Measurements from ENCODE around the gene RHOD.

RHOD gene

DNA sequence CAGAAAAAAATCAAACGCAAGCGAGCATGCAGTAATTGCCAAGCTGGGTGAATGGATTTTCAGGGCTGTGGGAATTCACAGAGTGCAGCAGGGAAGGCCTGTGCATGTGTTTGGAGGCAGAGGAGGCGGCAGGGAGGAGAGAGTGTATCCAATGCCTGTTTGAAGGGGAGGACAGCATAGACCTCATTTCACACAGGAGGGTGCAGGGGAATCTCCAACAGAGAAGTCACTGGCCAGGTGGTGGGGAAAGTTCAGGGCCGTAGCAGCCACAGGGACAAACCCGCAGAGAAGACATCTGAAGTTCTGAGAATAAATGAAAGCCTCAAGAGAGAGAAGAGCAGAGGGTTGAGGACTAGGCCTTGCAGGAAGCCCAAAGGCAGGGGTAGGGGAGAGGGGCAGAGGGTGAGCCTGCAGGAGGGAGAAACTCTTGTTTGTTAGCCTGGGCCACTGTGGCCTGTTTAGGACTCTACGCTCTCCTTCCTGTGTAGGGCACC lies 43.2 kb downstream of the RHOD start:
- TF ChIP-seq CTCF (IDR thresholded peaks at IDR 0.05) = no peak
- Mint-ChIP-seq H3K4me3 (no peak overlapping the region), H3K4me1 (peaks cover 36% of the 10 kb centered on the region), H3K9me3 (no peaks in the 10 kb centered on the region), H3K27me3 (ENCODE audit: low read depth, poor library complexity) (peaks cover 20% of the 10 kb centered on the region), H3K27ac (peak overlapping the region; percentile 76), H3K36me3 (ENCODE audit: low read depth) (no peaks in the 10 kb centered on the region)
- DNase-seq = no peak

GRCh38 chr11:67102664-67103063 lies 46.0 kb downstream of the RHOD start:
- H3K36me3 Mint-ChIP-seq (ENCODE audit: low read depth) = no peaks in the 10 kb centered on the region
- H3K27ac Mint-ChIP-seq = peak overlapping the region; percentile 15
- H3K4me1 Mint-ChIP-seq = peaks cover 32% of the 10 kb centered on the region
- no peak for DNase-seq
- no peaks in the 10 kb centered on the region for H3K9me3 Mint-ChIP-seq
- no peak for TF ChIP-seq CTCF (IDR thresholded peaks at IDR 0.05)
- H3K4me3 Mint-ChIP-seq = no peak overlapping the region
- H3K27me3 Mint-ChIP-seq (ENCODE audit: low read depth, poor library complexity) = peaks cover 9% of the 10 kb centered on the region

- H3K27ac Mint-ChIP-seq = no peak overlapping the region
- H3K4me3 Mint-ChIP-seq = no peak overlapping the region
- no peak for DNase-seq
- no peaks in the 10 kb centered on the region for H3K9me3 Mint-ChIP-seq
- no peaks in the 10 kb centered on the region for H3K36me3 Mint-ChIP-seq (ENCODE audit: low read depth)
- H3K27me3 Mint-ChIP-seq (ENCODE audit: low read depth, poor library complexity) = peaks cover 10% of the 10 kb centered on the region
- TF ChIP-seq CTCF (IDR thresholded peaks at IDR 0.05) = no peak
- H3K4me1 Mint-ChIP-seq = peaks cover 23% of the 10 kb centered on the region
These were observed 49.3 kb downstream of the RHOD start for GRCh38 chr11:67105964-67106363.

GRCh38 chr11:67111261-67111660 lies 54.6 kb downstream of the RHOD start:
- no peak for TF ChIP-seq CTCF (IDR thresholded peaks at IDR 0.05)
- peaks cover 10% of the 10 kb centered on the region for H3K27me3 Mint-ChIP-seq (ENCODE audit: low read depth, poor library complexity)
- peaks cover 10% of the 10 kb centered on the region for H3K4me1 Mint-ChIP-seq
- no peaks in the 10 kb centered on the region for H3K36me3 Mint-ChIP-seq (ENCODE audit: low read depth)
- H3K9me3 Mint-ChIP-seq = no peaks in the 10 kb centered on the region
- DNase-seq = no peak
- no peak overlapping the region for H3K27ac Mint-ChIP-seq
- no peak overlapping the region for H3K4me3 Mint-ChIP-seq

- H3K27me3 Mint-ChIP-seq (ENCODE audit: low read depth, poor library complexity) = peaks cover 14% of the 10 kb centered on the region
- H3K27ac Mint-ChIP-seq = no peak overlapping the region
- no peaks in the 10 kb centered on the region for H3K36me3 Mint-ChIP-seq (ENCODE audit: low read depth)
- no peak overlapping the region for H3K4me3 Mint-ChIP-seq
- no peaks in the 10 kb centered on the region for H3K9me3 Mint-ChIP-seq
- DNase-seq = no peak
- no peak for TF ChIP-seq CTCF (IDR thresholded peaks at IDR 0.05)
- peaks cover 23% of the 10 kb centered on the region for H3K4me1 Mint-ChIP-seq
These were observed 56.6 kb downstream of the RHOD start for GRCh38 chr11:67113231-67113721.

- Mint-ChIP-seq H3K9me3 (no peaks in the 10 kb centered on the region), H3K27ac (no peak overlapping the region), H3K36me3 (ENCODE audit: low read depth) (no peaks in the 10 kb centered on the region), H3K4me3 (peak overlapping the region; percentile 9), H3K4me1 (peaks cover 23% of the 10 kb centered on the region), H3K27me3 (ENCODE audit: low read depth, poor library complexity) (peaks cover 9% of the 10 kb centered on the region)
- DNase-seq = no peak
- no peak for TF ChIP-seq CTCF (IDR thresholded peaks at IDR 0.05)
These were observed 57.7 kb downstream of the RHOD start for GRCh38 chr11:67114275-67114896.

Measured in nephron progenitor cell (in vitro differentiated cells).